K562 (cell line): Measurements from ENCODE around the gene BMPER.

ENCODE experiments used
- ATF1 ChIP-seq, 2 experiments: fragments of 450-650 bp in 1 of 2; IDR thresholded peaks; 2 replicates each; pipeline ENCODE4 v1.6.1; 2016; ENCODE audit warnings: missing compliant biosample characterization in 1 of 2, missing genetic modification characterization in 1 of 2
- NBN ChIP-seq: fragments of 450-650 bp; IDR thresholded peaks from 2 replicates; pipeline ENCODE4 v1.6.1; 2016; ENCODE audit warnings: low read depth, mild to moderate bottlenecking
- POLR2A ChIP-seq: fragments of 450-650 bp; conservative IDR thresholded peaks from 2 replicates; pipeline ENCODE4 v1.6.1; 2016
- TCF7L2 ChIP-seq: fragments of 150-350 bp; IDR thresholded peaks from 2 replicates; pipeline ENCODE4 v1.6.1; 2016; ENCODE audit warnings: low read depth, mild to moderate bottlenecking, low read length, moderate library complexity
- ZNF311 ChIP-seq: fragments of 250-450 bp; sonication (Bioruptor Pico); IDR thresholded peaks from 2 replicates; pipeline ENCODE4 v1.4.0; 2020; ENCODE audit warnings: mild to moderate bottlenecking, moderate library complexity
- TF ChIP-seq, protein P1 (sequence below), 3 experiments: IDR thresholded peaks in 2 of 3; conservative IDR thresholded peaks in 1 of 3; 2 replicates each; pipeline ENCODE4 v1.5.1; 2011 to 2012; ENCODE audit warnings: low read length in 3 of 3, mild to moderate bottlenecking in 3 of 3, control low read depth in 2 of 3, improper control_type of control experiment in 1 of 3, inconsistent platforms in 1 of 3, low read depth in 1 of 3, mixed read lengths in 1 of 3, moderate library complexity in 1 of 3; ENCODE audit not compliant: insufficient read depth in 2 of 3
- TF ChIP-seq, protein P2 (sequence below): sonication (generic); formaldehyde crosslinking; IDR thresholded peaks from 2 replicates; pipeline ENCODE4 v1.9.0; 2022; ENCODE audit warnings: mild to moderate bottlenecking, missing genetic modification reagents

DNA sequence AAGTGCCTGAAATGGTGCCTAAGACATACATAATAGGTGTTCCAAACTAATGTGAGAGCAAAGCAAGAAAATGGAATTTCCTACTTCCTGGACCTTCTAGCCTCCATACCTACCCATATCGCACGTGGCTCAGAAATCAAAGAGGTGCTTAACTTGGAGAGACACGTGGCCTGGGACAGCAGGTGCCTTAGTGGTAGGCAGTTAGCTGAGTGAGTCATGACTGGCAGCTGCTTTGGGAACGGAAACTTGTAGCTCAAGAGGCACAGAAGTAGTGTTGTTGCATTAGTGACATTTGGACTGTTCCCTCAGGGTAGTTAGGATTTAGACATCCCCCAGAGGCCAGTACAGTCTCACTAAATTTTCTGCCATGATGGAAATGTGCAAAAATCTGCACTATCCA, 12.0 kb upstream of the BMPER start:
- TF ChIP-seq ATF1 (CRISPR knock-in tag; IDR thresholded peaks at IDR 0.05) (no peak), ATF1 (tag; IDR thresholded peaks at IDR 0.05) (no peak), NBN (no peak), POLR2A (no peak), TCF7L2 (no peak), ZNF311 (CRISPR knock-in tag) (no peak)
- TF ChIP-seq, protein P1, sequence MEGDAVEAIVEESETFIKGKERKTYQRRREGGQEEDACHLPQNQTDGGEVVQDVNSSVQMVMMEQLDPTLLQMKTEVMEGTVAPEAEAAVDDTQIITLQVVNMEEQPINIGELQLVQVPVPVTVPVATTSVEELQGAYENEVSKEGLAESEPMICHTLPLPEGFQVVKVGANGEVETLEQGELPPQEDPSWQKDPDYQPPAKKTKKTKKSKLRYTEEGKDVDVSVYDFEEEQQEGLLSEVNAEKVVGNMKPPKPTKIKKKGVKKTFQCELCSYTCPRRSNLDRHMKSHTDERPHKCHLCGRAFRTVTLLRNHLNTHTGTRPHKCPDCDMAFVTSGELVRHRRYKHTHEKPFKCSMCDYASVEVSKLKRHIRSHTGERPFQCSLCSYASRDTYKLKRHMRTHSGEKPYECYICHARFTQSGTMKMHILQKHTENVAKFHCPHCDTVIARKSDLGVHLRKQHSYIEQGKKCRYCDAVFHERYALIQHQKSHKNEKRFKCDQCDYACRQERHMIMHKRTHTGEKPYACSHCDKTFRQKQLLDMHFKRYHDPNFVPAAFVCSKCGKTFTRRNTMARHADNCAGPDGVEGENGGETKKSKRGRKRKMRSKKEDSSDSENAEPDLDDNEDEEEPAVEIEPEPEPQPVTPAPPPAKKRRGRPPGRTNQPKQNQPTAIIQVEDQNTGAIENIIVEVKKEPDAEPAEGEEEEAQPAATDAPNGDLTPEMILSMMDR (IDR thresholded peaks at IDR 0.05 in 2 of 3, conservative IDR thresholded peaks at IDR 0.05 in 1 of 3; ENCODE audit: insufficient read depth in 2 of 3, low read depth in 1 of 3, low read length in 3 of 3): no peak
- TF ChIP-seq, protein P2, sequence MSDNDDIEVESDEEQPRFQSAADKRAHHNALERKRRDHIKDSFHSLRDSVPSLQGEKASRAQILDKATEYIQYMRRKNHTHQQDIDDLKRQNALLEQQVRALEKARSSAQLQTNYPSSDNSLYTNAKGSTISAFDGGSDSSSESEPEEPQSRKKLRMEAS (CRISPR knock-in tag): no peak
